Heart right ventricle (tissue), 16 donors: ENCODE data around the gene SLC29A1. TPM values are rescaled to one million over a fixed set of nuclear protein-coding genes. Genes with fewer than 3 reads are reported as not detected.
"Not testable (repeated sequence)": the region's sequence is repeated elsewhere in the genome, so short reads cannot be mapped to it uniquely, and the experiment has no call there.

ENCODE experiments used
- ATAC-seq, 8 donors: fragments of 200-7000 bp; cut with Tn5 transposase; one replicate each; pipeline ENCODE4 v1.9.1; 2020; ENCODE audit warnings: mild to moderate bottlenecking in 8 of 8, moderate library complexity in 8 of 8, moderate number of reproducible peaks in 1 of 8
- DNase-seq, 2 donors: peaks; one replicate each; pipeline ENCODE4 v3.0.0-alpha.2; 2020
- H3K27ac ChIP-seq, 10 donors: fragments of 200-600 bp; sonication (generic) in 2 of 10; one replicate each; pipeline versions ENCODE4 v1.5.0 to v1.8.0; 2020 to 2022; ENCODE audit warnings: mild to moderate bottlenecking in 3 of 10
- H3K27me3 ChIP-seq, 7 donors: fragments of 200-600 bp; one replicate each; pipeline ENCODE4 v1.8.0; 2021 to 2022; ENCODE audit warnings: mild to moderate bottlenecking in 2 of 7
- H3K36me3 ChIP-seq, 9 donors: fragments of 200-600 bp; sonication (generic) in 1 of 9; one replicate each; pipeline versions ENCODE4 v1.5.0 to v1.8.0; 2020 to 2022; ENCODE audit warnings: mild to moderate bottlenecking in 2 of 9
- H3K4me1 ChIP-seq, 9 donors: fragments of 200-600 bp; sonication (generic) in 1 of 9; one replicate each; pipeline versions ENCODE4 v1.5.0 to v1.8.0; 2020 to 2022; ENCODE audit warnings: mild to moderate bottlenecking in 4 of 9
- H3K4me3 ChIP-seq, 10 donors: fragments of 200-600 bp; sonication (generic) in 2 of 10; one replicate each; pipeline versions ENCODE4 v1.5.0 to v1.8.0; 2020 to 2022; ENCODE audit warnings: mild to moderate bottlenecking in 7 of 10, moderate library complexity in 2 of 10
- H3K9me3 ChIP-seq, 11 donors: fragments of 200-600 bp in 10 of 11; sonication (generic) in 2 of 11; one replicate each; pipeline versions ENCODE4 v1.5.0 to v1.8.0; 2013 to 2022; ENCODE audit warnings: mild to moderate bottlenecking in 2 of 11, control low read depth in 1 of 11, moderate library complexity in 1 of 11
- CTCF ChIP-seq, 9 donors: fragments of 200-600 bp; sonication (generic) in 2 of 9; IDR thresholded peaks; one replicate each; pipeline versions ENCODE4 v1.5.0 to v1.8.0; 2021 to 2022; ENCODE audit warnings: antibody characterized with exemption in 9 of 9, mild to moderate bottlenecking in 5 of 9, moderate library complexity in 1 of 9
- WGBS, 2 donors: extraction: QIAGEN DNeasy Blood & Tissue Kit; methylation state at CpG; one replicate each; pipeline ENCODE4 v1.1.7; 2013; ENCODE audit warnings: inconsistent platforms in 1 of 2; 5-methylcytosine and 5-hydroxymethylcytosine counted together
- intact Hi-C, 10 donors: fragments of 100-400 bp; cut with DNase I; formaldehyde crosslinking; loops; one replicate each; pipeline versions ENCODE4 v1.11.1 to v1.14.2; 2022
- polyA plus RNA-seq, 2 donors: library from polyadenylated mRNA; stranded (reverse); fragments of 200-250 nt; gene quantifications; one replicate each; pipeline ENCODE4 v1.2.3, GENCODE V29; 2013
- total RNA-seq, 10 donors: library from RNA; stranded (reverse); fragmentation: NEBNext Ultra II Directional in 3 of 10; extraction: Animal tissue kit (Norgen Biotek cat#: 25700) in 3 of 10; gene quantifications; one replicate each; pipeline versions ENCODE4 v1.2.1 to v1.2.4, GENCODE V29; 2021 to 2023
- donor health status: Arrhythmogenic right ventricular cardiomyopathy.
- donor health status: ischemic (EF 13 %, LVEDD 7.1; RV severe dilation, severe dysfunction).
- donor health status: healthy with polysubstance abuse.
- donor health status: DM: no; HTN: yes; CAD: no.
- donor health status: DM: no; HTN: no; CAD: no.
- donor health status: ischemic (EF 25% LVEDD 6.9; RV normal size, moderate dysfunction).
- donor health status: ischemic (EF 25% LVEDD 5.7; RV mildly dilated, moderate dysfunction).
- donor health status: healthy.
- donor health status: DM: yes; HTN: yes; CAD: no.
- donor health status: Ischemic cardiomyopathy.
- donor health status: ischemic (EF 35%, LVEDD 5.7; RV mildly dilated, moderate dysfunction).
- donor health status: nonischemic (EF 11% LVEDD 7.7; RV severe dilation, severe dysfunction).
- donor health status: DM: yes; HTN: yes; CAD: no.
- donor health status: PGD.
- donor health status: ischemic (EF 29% LVEDD 5.4; RV normal size, mild dysfunction).
- donor health status: nonischemic (EF 23%, LVEDD 6.1; RV moderate dilation, normal function).

The SLC29A1 gene
- total and polyA plus RNA-seq, 12 donors: 46.3 to 198 (median 136) TPM

- Histone ChIP-seq H3K9me3 (no peaks in the 10 kb centered on the region), H3K36me3 (no peaks in the 10 kb centered on the region), H3K4me3 (no peak overlapping the region), H3K4me1 (peaks cover 0 to 36% (median 21%) of the 10 kb centered on the region in 9 donors), H3K27ac (no peak overlapping the region), H3K27me3 (no peaks in the 10 kb centered on the region)
- TF ChIP-seq CTCF (IDR thresholded peaks at IDR 0.05): no peak
- DNase-seq (no peak), ATAC-seq (no peak)
- 81 to 84% methylated on average over 4 of the region's 4 CpGs for WGBS, 2 donors
- intact Hi-C loops: no loop called here
Observed at GRCh38 chr6:44180406-44180805, 43.0 kb upstream of the SLC29A1 start.

- TF ChIP-seq CTCF (IDR thresholded peaks at IDR 0.05): no peak
- no peak overlapping the region for H3K27ac ChIP-seq
- H3K4me3 ChIP-seq: no peak overlapping the region
- no peaks in the 10 kb centered on the region for H3K27me3 ChIP-seq
- WGBS, 2 donors: 96 to 98% methylated on average over 4 of the region's 4 CpGs
- ATAC-seq (no peak), DNase-seq (no peak)
- H3K4me1 ChIP-seq: peaks cover under 1 to 36% (median 25%) of the 10 kb centered on the region in 9 donors
- H3K9me3 ChIP-seq: no peaks in the 10 kb centered on the region
- no peaks in the 10 kb centered on the region for H3K36me3 ChIP-seq
- intact Hi-C loops: no loop called here
Observed at GRCh38 chr6:44180886-44181285, 42.5 kb upstream of the SLC29A1 start.

GRCh38 chr6:44181784-44182183 lies 41.6 kb upstream of the SLC29A1 start:
- H3K4me3 ChIP-seq, H3K27ac ChIP-seq, ATAC-seq, H3K36me3 ChIP-seq, H3K9me3 ChIP-seq, DNase-seq, H3K27me3 ChIP-seq, intact Hi-C loops: not testable (repeated sequence)
- peaks cover 3 to 38% (median 24%) of the 10 kb centered on the region in 9 donors for H3K4me1 ChIP-seq

- no peak for DNase-seq
- peaks cover 0 to 27% (median 17%) of the 10 kb centered on the region in 9 donors for H3K4me1 ChIP-seq
- no peaks in the 10 kb centered on the region for H3K36me3 ChIP-seq
- no peak overlapping the region for H3K4me3 ChIP-seq
- H3K9me3 ChIP-seq: no peaks in the 10 kb centered on the region
- H3K27me3 ChIP-seq: no peaks in the 10 kb centered on the region
- no peak for TF ChIP-seq CTCF (IDR thresholded peaks at IDR 0.05)
- WGBS, 2 donors: 95 to 100% methylated on average over 4 of the region's 4 CpGs
- intact Hi-C loops: no loop called here
- no peak for ATAC-seq
- no peak overlapping the region for H3K27ac ChIP-seq
Observed at GRCh38 chr6:44182911-44183390, 40.4 kb upstream of the SLC29A1 start.

GRCh38 chr6:44183783-44184182 lies 39.6 kb upstream of the SLC29A1 start:
- intact Hi-C loops: no loop called here
- Histone ChIP-seq H3K9me3 (no peaks in the 10 kb centered on the region), H3K4me3 (no peak overlapping the region), H3K36me3 (no peaks in the 10 kb centered on the region), H3K4me1 (peaks cover 0 to 18% (median 9%) of the 10 kb centered on the region in 9 donors), H3K27ac (no peak overlapping the region), H3K27me3 (no peaks in the 10 kb centered on the region)
- TF ChIP-seq CTCF (IDR thresholded peaks at IDR 0.05): no peak
- WGBS, 2 donors: 67 to 74% methylated on average over 9 of the region's 9 CpGs
- ATAC-seq (no peak), DNase-seq (no peak)

GRCh38 chr6:44185356-44185755 lies 38.0 kb upstream of the SLC29A1 start:
- intact Hi-C loops, ATAC-seq, H3K4me3 ChIP-seq, DNase-seq, H3K36me3 ChIP-seq, H3K27ac ChIP-seq, H3K9me3 ChIP-seq, H3K27me3 ChIP-seq: not testable (repeated sequence)
- WGBS, 2 donors: 88 to 94% methylated on average over 7 of the region's 7 CpGs
- peaks cover 0 to 15% (median 6%) of the 10 kb centered on the region in 9 donors for H3K4me1 ChIP-seq
